Pancreas (tissue), 10 donors: ENCODE measurements around the gene TTLL7. TPM values are rescaled to one million over a fixed set of nuclear protein-coding genes. Genes with fewer than 3 reads are reported as not detected.
A peak's percentile ranks its signal among the peaks of the same experiment; 100 is the strongest.

ENCODE experiments used
- ATAC-seq, 4 donors: fragments of 200-7000 bp; cut with Tn5 transposase; one replicate each; pipeline versions ENCODE4 v1.8.0 to v1.9.1; 2020; ENCODE audit warnings: mild to moderate bottlenecking in 4 of 4, moderate library complexity in 4 of 4
- DNase-seq, 6 donors: peaks; one replicate each; pipeline ENCODE4 v3.0.0-alpha.2; 2020
- FAIRE-seq: peaks from 2 replicates; lab custom pipeline; 2012; peaks lifted over from hg19 to GRCh38; lab: Jason Lieb, UNC
- H3K27ac ChIP-seq, 4 donors: fragments of 200-600 bp; sonication (generic); 1 replicate in 3 of 4; 2 replicates in 1 of 4; pipeline versions ENCODE4 v1.5.0 to v1.8.0; 2020
- H3K27me3 ChIP-seq, 4 donors: fragments of 200-600 bp; one replicate each; pipeline ENCODE4 v1.8.0; 2021
- H3K36me3 ChIP-seq, 3 donors: fragments of 200-600 bp; sonication (generic) in 1 of 3; one replicate each; pipeline versions ENCODE4 v1.5.0 to v1.8.0; 2020 to 2021
- H3K4me1 ChIP-seq, 3 donors: fragments of 200-600 bp; one replicate each; pipeline ENCODE4 v1.8.0; 2021
- H3K4me3 ChIP-seq, 4 donors: fragments of 200-600 bp; sonication (generic) in 2 of 4; one replicate each; pipeline versions ENCODE4 v1.5.0 to v1.8.0; 2020 to 2021
- H3K9me3 ChIP-seq, 4 donors: fragments of 200-600 bp; one replicate each; pipeline ENCODE4 v1.8.0; 2021
- WGBS, 2 donors: extraction: QIAGEN DNeasy Blood & Tissue Kit; methylation state at CpG; one replicate each; pipeline ENCODE4 v1.1.7; 2013; 5-methylcytosine and 5-hydroxymethylcytosine counted together
- intact Hi-C, 3 donors: fragments of 100-400 bp; cut with DNase I; formaldehyde crosslinking; loops; one replicate each; pipeline versions ENCODE4 v1.11.1 to v1.14.2; 2022
- polyA plus RNA-seq, 2 donors: library from polyadenylated mRNA; stranded (reverse); fragments of 200-250 nt; gene quantifications; one replicate each; pipeline ENCODE4 v1.2.3, GENCODE V29; 2013
- total RNA-seq, 6 donors: library from RNA; stranded (reverse); fragmentation: NEBNext Ultra II Directional in 4 of 6; extraction: Animal tissue kit (Norgen Biotek cat#: 25700) in 4 of 6; gene quantifications; one replicate each; pipeline versions ENCODE4 v1.2.1 to v1.2.4, GENCODE V29; 2021 to 2023
- TF ChIP-seq, protein P1 (sequence below), 4 donors: fragments of 200-600 bp; sonication (generic) in 3 of 4; IDR thresholded peaks; one replicate each; pipeline versions ENCODE4 v1.5.0 to v1.8.0; 2021; ENCODE audit warnings: antibody characterized with exemption in 4 of 4
- donor health status: healthy with polysubstance abuse.
- donor health status: DM: no; HTN: no; CAD: no; lungs with moderate emphysema.
- donor health status: DM: no; HTN: no; CAD: no.
- donor health status: control.
- donor health status: control.
- donor health status: Bipolar disorder and iron deficiency.
- donor health status: DM: yes; HTN: yes; CAD: no.
- donor health status: DM: no; HTN: no; CAD: no.
- donor health status: DM: no; HTN: no; CAD: no.
- donor health status: DM: yes; HTN: yes; CAD: no.

The TTLL7 gene, protein sequence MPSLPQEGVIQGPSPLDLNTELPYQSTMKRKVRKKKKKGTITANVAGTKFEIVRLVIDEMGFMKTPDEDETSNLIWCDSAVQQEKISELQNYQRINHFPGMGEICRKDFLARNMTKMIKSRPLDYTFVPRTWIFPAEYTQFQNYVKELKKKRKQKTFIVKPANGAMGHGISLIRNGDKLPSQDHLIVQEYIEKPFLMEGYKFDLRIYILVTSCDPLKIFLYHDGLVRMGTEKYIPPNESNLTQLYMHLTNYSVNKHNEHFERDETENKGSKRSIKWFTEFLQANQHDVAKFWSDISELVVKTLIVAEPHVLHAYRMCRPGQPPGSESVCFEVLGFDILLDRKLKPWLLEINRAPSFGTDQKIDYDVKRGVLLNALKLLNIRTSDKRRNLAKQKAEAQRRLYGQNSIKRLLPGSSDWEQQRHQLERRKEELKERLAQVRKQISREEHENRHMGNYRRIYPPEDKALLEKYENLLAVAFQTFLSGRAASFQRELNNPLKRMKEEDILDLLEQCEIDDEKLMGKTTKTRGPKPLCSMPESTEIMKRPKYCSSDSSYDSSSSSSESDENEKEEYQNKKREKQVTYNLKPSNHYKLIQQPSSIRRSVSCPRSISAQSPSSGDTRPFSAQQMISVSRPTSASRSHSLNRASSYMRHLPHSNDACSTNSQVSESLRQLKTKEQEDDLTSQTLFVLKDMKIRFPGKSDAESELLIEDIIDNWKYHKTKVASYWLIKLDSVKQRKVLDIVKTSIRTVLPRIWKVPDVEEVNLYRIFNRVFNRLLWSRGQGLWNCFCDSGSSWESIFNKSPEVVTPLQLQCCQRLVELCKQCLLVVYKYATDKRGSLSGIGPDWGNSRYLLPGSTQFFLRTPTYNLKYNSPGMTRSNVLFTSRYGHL
- total RNA-seq (10 to 100 TPM; 10.5 to 22.4 (median 13.1) TPM), polyA plus RNA-seq (10 to 100 TPM; 11.2 to 13.9 TPM)

GRCh38 chr1:83998498-83999315 lies at the start of gene TTLL7:
Gene TTLL7 (minus strand): TSS chr1:83999132. CDS start chr1:83952211, 46,921 bp downstream.
- Histone ChIP-seq H3K4me3 (peak within 1 kb of the TSS; percentile 85 to 99 (median 95)), H3K4me1 (peaks cover 0 to 14% (median 0%) of the 10 kb centered on the region in 3 donors), H3K36me3 (no peaks in the 10 kb centered on the region), H3K27me3 (no peaks in the 10 kb centered on the region), H3K9me3 (no peaks in the 10 kb centered on the region), H3K27ac (peak within 1 kb of the TSS; percentile 84 to 86 (median 85))
- intact Hi-C loops: no loop called here
- ATAC-seq: peak; percentile 96 to 97 (median 96)
- no peak for FAIRE-seq
- 0 to 1% methylated on average over 61 to 73 of the region's 73 CpGs for whole genome bisulfite sequencing, 2 donors
- peak; percentile 76 to 93 (median 82) for DNase-seq
- TF ChIP-seq, protein P1, sequence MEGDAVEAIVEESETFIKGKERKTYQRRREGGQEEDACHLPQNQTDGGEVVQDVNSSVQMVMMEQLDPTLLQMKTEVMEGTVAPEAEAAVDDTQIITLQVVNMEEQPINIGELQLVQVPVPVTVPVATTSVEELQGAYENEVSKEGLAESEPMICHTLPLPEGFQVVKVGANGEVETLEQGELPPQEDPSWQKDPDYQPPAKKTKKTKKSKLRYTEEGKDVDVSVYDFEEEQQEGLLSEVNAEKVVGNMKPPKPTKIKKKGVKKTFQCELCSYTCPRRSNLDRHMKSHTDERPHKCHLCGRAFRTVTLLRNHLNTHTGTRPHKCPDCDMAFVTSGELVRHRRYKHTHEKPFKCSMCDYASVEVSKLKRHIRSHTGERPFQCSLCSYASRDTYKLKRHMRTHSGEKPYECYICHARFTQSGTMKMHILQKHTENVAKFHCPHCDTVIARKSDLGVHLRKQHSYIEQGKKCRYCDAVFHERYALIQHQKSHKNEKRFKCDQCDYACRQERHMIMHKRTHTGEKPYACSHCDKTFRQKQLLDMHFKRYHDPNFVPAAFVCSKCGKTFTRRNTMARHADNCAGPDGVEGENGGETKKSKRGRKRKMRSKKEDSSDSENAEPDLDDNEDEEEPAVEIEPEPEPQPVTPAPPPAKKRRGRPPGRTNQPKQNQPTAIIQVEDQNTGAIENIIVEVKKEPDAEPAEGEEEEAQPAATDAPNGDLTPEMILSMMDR (IDR thresholded peaks at IDR 0.05): no peak

DNA sequence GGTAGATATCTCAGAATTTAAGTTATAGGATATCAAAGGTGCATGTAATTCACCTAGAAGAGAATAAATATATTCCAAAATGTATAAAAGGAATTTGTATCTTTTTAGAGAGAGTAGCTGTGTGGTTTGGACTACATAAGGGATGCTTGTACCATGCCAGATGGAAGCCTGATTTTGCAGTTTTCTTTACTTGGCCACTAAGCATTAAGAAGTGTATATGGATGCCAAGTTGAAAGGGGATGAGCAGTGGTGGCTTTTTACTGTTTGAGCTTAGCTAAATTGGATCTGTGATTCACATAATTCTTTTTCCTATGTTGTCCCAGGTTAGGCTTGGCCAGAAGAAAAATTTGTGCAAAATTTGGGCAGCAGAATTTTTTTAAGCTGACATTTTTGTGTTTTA lies 43.5 kb upstream of the TTLL7 start:
- no peak overlapping the region for H3K4me3 ChIP-seq
- no peaks in the 10 kb centered on the region for H3K36me3 ChIP-seq
- H3K27ac ChIP-seq: no peak overlapping the region
- H3K4me1 ChIP-seq: no peaks in the 10 kb centered on the region
- ATAC-seq: no peak
- TF ChIP-seq, protein P1 (IDR thresholded peaks at IDR 0.05): no peak
- DNase-seq: no peak
- H3K27me3 ChIP-seq: no peaks in the 10 kb centered on the region
- no peak for FAIRE-seq
- intact Hi-C loops: no loop called here
- H3K9me3 ChIP-seq: no peaks in the 10 kb centered on the region

DNA sequence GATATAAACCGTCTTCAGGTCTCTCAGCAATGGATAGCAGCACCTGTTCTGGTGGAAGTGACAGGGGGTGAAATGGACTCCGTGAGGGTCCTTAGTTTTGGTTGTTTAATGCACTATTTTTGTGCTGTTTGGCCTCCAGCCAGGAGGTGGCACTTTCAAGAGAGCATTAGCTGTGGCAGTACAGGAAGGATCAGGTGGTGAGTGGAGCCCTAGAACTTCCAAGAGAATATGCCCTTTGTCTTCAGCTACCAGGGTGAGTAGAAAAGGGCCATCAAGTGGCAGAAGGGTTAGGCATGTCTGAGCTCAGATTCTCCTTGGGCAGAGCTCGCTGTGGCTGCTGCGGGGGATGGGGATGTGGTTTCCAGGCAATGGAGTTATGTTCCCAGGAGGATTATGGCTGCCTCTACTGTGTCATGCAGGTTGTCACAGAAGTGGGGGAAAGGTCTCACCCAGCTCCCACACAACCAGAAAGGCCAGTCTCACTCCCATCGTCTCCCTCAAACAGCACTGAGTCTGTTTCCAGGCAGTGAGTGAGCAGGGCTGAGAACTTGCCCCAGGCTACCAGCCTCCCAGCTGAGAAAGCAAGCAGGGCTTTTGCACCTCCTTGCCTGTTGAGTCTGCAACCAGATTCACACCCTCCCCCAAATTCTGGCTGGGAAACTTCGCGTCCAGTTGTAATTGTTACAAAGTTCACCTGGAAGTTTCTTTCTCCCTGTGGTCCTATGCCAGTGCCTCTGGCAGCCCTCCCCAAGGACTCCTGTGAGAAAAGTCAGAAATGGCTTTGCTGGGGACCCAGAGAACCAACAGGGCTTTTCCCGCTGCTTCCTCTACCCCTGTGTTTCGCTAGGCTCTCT lies 39.1 kb upstream of the TTLL7 start:
- Histone ChIP-seq H3K4me1 (no peaks in the 10 kb centered on the region), H3K27ac (no peak overlapping the region), H3K9me3 (no peaks in the 10 kb centered on the region), H3K36me3 (no peaks in the 10 kb centered on the region), H3K27me3 (no peaks in the 10 kb centered on the region), H3K4me3 (no peak overlapping the region)
- ATAC-seq (no peak), DNase-seq (no peak), FAIRE-seq (no peak)
- WGBS, 2 donors: 57 to 71% methylated on average over 9 of the region's 9 CpGs
- intact Hi-C loops: no loop called here
- TF ChIP-seq, protein P1 (IDR thresholded peaks at IDR 0.05): no peak

DNA sequence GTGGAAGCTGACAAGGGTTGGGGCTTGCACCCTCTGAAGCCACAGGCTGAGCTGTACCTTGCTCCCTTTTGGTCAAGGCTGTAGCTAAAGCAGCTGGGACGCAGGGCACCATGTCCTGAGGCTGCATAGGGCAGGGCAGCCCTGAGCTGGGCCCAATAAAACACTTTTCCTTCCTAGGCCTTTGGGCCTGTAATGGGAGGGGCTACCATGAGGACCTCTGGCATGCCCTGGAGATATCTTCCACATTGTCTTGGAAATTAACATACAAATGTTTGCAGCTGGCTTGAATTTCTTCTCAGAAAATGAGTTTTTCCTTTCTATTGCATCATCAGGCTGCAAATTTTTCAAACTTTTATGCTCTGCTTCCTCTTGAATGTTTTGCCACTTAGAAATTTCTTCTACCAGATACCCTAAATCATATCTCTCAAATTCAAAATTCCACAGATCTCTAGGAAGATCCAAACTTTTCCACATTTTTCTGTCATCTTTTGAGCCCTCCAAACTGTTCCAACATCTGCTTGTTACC lies 32.9 kb upstream of the TTLL7 start:
- Histone ChIP-seq H3K4me1 (no peaks in the 10 kb centered on the region), H3K4me3 (no peak overlapping the region), H3K27me3 (no peaks in the 10 kb centered on the region), H3K27ac (no peak overlapping the region), H3K36me3 (no peaks in the 10 kb centered on the region), H3K9me3 (no peaks in the 10 kb centered on the region)
- ATAC-seq: no peak
- DNase-seq: no peak
- TF ChIP-seq, protein P1 (IDR thresholded peaks at IDR 0.05): no peak
- WGBS, 2 donors: 80 to 88% methylated on average over 1 of the region's 1 CpG
- no peak for FAIRE-seq
- intact Hi-C loops: no loop called here
